ENCODE measurements around the gene ACTA2.

ACTA2 gene

DNA sequence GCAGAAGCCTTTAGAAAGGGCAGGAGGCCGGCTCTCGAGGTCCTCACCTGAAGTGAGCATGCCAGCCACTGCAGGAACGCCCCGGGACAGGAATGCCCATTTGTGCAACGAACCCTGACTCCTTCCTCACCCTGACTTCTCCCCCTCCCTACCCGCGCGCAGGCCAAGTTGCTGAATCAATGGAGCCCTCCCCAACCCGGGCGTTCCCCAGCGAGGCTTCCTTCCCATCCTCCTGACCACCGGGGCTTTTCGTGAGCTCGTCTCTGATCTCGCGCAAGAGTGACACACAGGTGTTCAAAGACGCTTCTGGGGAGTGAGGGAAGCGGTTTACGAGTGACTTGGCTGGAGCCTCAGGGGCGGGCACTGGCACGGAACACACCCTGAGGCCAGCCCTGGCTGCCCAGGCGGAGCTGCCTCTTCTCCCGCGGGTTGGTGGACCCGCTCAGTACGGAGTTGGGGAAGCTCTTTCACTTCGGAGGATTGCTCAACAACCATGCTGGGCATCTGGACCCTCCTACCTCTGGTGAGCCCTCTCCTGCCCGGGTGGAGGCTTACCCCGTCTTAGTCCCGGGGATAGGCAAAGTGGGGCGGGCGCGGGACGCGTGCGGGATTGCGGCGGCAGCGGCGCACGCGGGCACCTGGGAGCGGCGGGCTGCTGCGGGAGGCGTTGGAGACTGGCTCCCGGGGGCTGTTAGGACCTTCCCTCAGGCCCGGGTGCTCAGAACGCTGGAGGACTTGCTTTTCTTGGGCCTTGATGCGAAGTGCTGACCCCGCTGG is 38.0 kb upstream of the ACTA2 start, which contains the start of gene FAS:
FAS (plus strand) TSS at position 415 of the 777 bp plus-strand sequence; CDS start at position 494, 79 bp downstream.
- Histone ChIP-seq H3K27ac (ENCODE audit: low read depth, low read length) (peak within 1 kb of the TSS; percentile 9; the same call in 1 of the 2 replicates), H3K4me1 (ENCODE audit: control insufficient read depth, insufficient read depth, low read length) (peaks cover 9% of the 10 kb centered on the region), H3K27me3 (ENCODE audit: control insufficient read depth, insufficient read depth, low read length) (peaks cover 26% of the 10 kb centered on the region)

DNA sequence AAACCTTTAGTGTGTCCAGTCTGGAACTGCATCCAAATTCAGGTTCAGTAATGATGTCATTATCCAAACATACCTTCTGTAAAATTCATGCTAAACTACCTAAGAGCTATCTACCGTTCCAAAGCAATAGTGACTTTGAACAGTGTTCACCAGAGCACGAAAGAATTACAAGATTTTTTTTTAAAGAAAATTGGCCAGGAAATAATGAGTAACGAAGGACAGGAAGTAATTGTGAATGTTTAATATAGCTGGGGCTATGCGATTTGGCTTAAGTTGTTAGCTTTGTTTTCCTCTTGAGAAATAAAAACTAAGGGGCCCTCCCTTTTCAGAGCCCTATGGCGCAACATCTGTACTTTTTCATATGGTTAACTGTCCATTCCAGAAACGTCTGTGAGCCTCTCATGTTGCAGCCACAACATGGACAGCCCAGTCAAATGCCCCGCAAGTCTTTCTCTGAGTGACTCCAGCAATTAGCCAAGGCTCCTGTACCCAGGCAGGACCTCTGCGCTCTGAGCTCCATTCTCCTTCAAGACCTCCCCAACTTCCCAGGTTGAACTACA is 37.3 kb upstream of the ACTA2 start:
- peak overlapping the region; percentile 68 for H3K9ac ChIP-seq (ENCODE audit: low read length)
- no peak overlapping the region for H3K27ac ChIP-seq (ENCODE audit: low read depth, low read length)
- peak overlapping the region; percentile 76 for H3K4me3 ChIP-seq (ENCODE audit: low read depth, low read length)

More for the DNA sequence above, 38.0 kb upstream of the ACTA2 start, which contains the start of gene FAS:
- Histone ChIP-seq H3K4me3 (ENCODE audit: low read depth, low read length) (peak within 1 kb of the TSS; percentile 76), H3K9ac (ENCODE audit: low read length) (peak within 1 kb of the TSS; percentile 68), H3K9me3 (ENCODE audit: control insufficient read depth, insufficient read depth, low read depth, low read length) (no peaks in the 10 kb centered on the region), H3K36me3 (ENCODE audit: control insufficient read depth, insufficient read depth, low read length) (no peaks in the 10 kb centered on the region)

DNA sequence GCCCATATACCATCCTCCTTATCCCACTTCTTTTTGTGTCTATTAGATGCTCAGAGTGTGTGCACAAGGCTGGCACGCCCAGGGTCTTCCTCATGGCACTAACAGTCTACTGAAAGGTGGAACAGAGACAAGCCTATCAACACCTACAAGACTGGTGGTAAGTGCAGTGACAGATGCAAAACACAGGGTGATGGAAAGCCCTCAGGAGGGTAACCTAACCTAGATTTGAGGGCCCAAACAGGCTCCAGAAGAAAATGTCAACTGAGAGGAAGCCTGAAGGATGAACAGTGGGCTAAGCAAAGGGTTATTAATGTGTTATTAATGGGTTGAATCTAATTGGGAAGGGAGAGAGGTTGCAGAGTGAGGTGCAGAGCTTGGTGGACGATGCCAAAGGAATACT is 36.9 kb upstream of the ACTA2 start:
- H3K27ac ChIP-seq (ENCODE audit: low read depth, low read length): no peak overlapping the region
- H3K4me3 ChIP-seq (ENCODE audit: low read depth, low read length): no peak overlapping the region
- no peak overlapping the region for H3K9ac ChIP-seq (ENCODE audit: low read length)

More for the DNA sequence above, 37.3 kb upstream of the ACTA2 start:
- Histone ChIP-seq H3K4me1 (ENCODE audit: control insufficient read depth, insufficient read depth, low read length) (peaks cover 12% of the 10 kb centered on the region), H3K9me3 (ENCODE audit: control insufficient read depth, insufficient read depth, low read depth, low read length) (no peaks in the 10 kb centered on the region), H3K36me3 (ENCODE audit: control insufficient read depth, insufficient read depth, low read length) (no peaks in the 10 kb centered on the region), H3K27me3 (ENCODE audit: control insufficient read depth, insufficient read depth, low read length) (peaks cover 26% of the 10 kb centered on the region)

DNA sequence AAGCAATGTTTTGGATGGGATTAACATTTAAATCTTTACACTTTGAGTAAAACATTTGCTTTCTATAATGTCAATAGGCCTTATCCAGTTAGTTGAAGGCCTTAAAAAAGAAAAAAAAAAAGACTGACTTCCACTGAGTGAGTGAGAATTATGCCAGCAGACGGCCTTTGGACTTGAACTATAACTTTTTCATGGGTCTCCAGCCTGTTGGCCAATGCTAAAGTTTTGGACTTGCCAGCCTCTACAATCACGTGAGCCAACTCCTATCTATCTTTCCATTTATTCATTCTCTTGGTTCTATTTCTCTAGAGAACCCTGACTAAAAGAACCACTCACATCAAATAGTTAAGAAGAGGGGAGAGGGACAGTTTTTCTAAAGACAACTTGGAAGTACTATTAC is 35.3 kb upstream of the ACTA2 start:
- no peak overlapping the region for H3K9ac ChIP-seq (ENCODE audit: low read length)
- no peak overlapping the region for H3K4me3 ChIP-seq (ENCODE audit: low read depth, low read length)
- H3K27me3 ChIP-seq (ENCODE audit: control insufficient read depth, insufficient read depth, low read length): peaks cover 26% of the 10 kb centered on the region
- no peaks in the 10 kb centered on the region for H3K9me3 ChIP-seq (ENCODE audit: control insufficient read depth, insufficient read depth, low read depth, low read length)
- H3K4me1 ChIP-seq (ENCODE audit: control insufficient read depth, insufficient read depth, low read length): peaks cover 4% of the 10 kb centered on the region; the same call in 1 of the 2 replicates
- no peak overlapping the region for H3K27ac ChIP-seq (ENCODE audit: low read depth, low read length)
- no peaks in the 10 kb centered on the region for H3K36me3 ChIP-seq (ENCODE audit: control insufficient read depth, insufficient read depth, low read length)

More for the DNA sequence above, 36.9 kb upstream of the ACTA2 start:
- no peaks in the 10 kb centered on the region for H3K36me3 ChIP-seq (ENCODE audit: control insufficient read depth, insufficient read depth, low read length)
- H3K9me3 ChIP-seq (ENCODE audit: control insufficient read depth, insufficient read depth, low read depth, low read length): no peaks in the 10 kb centered on the region
- H3K4me1 ChIP-seq (ENCODE audit: control insufficient read depth, insufficient read depth, low read length): peaks cover 12% of the 10 kb centered on the region
- H3K27me3 ChIP-seq (ENCODE audit: control insufficient read depth, insufficient read depth, low read length): peaks cover 26% of the 10 kb centered on the region

DNA sequence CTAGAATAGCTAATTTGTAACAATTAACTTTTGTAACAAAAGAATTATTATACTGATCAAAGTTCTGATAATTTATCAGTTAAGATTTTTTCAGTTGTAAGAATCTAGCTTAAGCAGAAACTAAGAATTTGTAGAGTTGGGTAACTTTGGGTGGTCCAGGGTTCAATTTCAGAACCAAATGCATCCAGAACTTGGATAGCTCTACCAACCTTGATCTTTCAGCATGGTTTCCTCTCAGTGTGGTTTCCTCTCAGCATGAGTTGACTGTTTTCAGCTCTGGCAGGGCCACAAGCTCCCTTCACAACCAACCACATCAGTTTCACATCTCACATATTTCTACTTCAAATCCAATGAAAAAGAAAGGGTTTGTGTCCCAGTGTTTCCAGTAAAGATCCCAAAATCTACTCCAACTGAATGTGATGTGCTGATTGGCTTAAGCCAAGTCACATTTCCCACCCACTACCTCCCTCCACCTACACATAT is 34.7 kb upstream of the ACTA2 start:
- H3K27me3 ChIP-seq (ENCODE audit: control insufficient read depth, insufficient read depth, low read length): peaks cover 26% of the 10 kb centered on the region
- no peak overlapping the region for H3K9ac ChIP-seq (ENCODE audit: low read length)
- no peak overlapping the region for H3K27ac ChIP-seq (ENCODE audit: low read depth, low read length)
- H3K36me3 ChIP-seq (ENCODE audit: control insufficient read depth, insufficient read depth, low read length): no peaks in the 10 kb centered on the region
- no peaks in the 10 kb centered on the region for H3K9me3 ChIP-seq (ENCODE audit: control insufficient read depth, insufficient read depth, low read depth, low read length)
- H3K4me1 ChIP-seq (ENCODE audit: control insufficient read depth, insufficient read depth, low read length): peaks cover 4% of the 10 kb centered on the region; the same call in 1 of the 2 replicates
- H3K4me3 ChIP-seq (ENCODE audit: low read depth, low read length): no peak overlapping the region

DNA sequence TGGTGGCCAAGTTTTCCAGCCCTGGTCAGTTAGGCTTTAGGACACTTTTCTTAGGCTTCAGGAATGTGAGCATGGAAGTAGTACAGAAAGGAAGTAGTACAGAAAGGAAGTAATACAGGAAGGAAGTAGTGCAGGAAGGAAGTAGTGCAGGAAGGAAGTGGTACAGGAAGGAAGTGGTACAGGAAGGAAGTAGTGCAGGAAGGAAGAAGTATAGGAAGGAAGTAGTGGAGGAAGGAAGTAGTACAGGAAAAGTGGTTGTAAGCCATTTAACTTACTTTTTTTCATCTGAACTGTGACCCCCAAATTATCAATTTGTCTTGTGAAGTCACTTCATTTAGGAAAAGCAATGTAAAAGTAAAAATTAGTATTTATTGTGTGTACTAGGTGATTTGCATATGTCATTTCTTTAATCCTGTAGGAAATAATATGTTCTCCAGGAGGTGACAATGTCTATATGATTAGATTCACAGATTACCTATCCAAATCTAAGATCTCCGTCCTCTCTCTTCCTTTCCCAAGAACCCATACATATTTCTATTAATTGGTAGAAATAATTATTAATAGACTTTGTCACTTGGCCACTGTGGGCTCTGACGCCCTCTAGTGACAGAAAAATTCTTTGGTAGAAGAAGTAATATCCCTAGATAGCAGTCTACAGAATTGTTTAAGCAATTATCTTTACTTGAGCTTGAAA is 34.1 kb upstream of the ACTA2 start:
- H3K27me3 ChIP-seq (ENCODE audit: control insufficient read depth, insufficient read depth, low read length): peaks cover 23% of the 10 kb centered on the region
- H3K4me1 ChIP-seq (ENCODE audit: control insufficient read depth, insufficient read depth, low read length): peaks cover 4% of the 10 kb centered on the region; the same call in 1 of the 2 replicates
- H3K27ac ChIP-seq (ENCODE audit: low read depth, low read length): no peak overlapping the region
- no peaks in the 10 kb centered on the region for H3K36me3 ChIP-seq (ENCODE audit: control insufficient read depth, insufficient read depth, low read length)
- H3K4me3 ChIP-seq (ENCODE audit: low read depth, low read length): no peak overlapping the region
- H3K9ac ChIP-seq (ENCODE audit: low read length): no peak overlapping the region
- no peaks in the 10 kb centered on the region for H3K9me3 ChIP-seq (ENCODE audit: control insufficient read depth, insufficient read depth, low read depth, low read length)

DNA sequence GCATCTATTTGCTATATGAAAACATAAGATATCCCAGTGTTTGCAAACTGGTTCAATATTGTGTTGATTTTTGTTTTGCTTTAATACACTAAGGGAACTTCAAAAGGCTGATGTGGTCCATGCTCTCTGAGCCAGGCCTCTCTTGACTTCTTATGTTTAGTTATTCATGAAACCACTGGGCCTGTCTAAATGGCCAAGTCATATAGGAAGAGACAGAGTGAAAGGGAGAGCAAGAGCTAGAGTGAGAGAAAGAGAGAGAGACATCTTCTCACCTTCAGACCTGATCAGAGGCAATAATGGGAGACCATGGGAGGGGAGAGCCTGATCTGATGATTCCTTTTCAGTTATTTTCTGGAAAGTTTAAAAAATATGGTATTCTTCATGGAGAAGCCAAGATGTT is 32.0 kb upstream of the ACTA2 start:
- peaks cover 5% of the 10 kb centered on the region for H3K27me3 ChIP-seq (ENCODE audit: control insufficient read depth, insufficient read depth, low read length)
- H3K36me3 ChIP-seq (ENCODE audit: control insufficient read depth, insufficient read depth, low read length): no peaks in the 10 kb centered on the region
- no peak overlapping the region for H3K9ac ChIP-seq (ENCODE audit: low read length)
- H3K4me3 ChIP-seq (ENCODE audit: low read depth, low read length): no peak overlapping the region
- peaks cover 6% of the 10 kb centered on the region; the same call in 1 of the 2 replicates for H3K4me1 ChIP-seq (ENCODE audit: control insufficient read depth, insufficient read depth, low read length)
- no peak overlapping the region for H3K27ac ChIP-seq (ENCODE audit: low read depth, low read length)
- H3K9me3 ChIP-seq (ENCODE audit: control insufficient read depth, insufficient read depth, low read depth, low read length): no peaks in the 10 kb centered on the region

DNA sequence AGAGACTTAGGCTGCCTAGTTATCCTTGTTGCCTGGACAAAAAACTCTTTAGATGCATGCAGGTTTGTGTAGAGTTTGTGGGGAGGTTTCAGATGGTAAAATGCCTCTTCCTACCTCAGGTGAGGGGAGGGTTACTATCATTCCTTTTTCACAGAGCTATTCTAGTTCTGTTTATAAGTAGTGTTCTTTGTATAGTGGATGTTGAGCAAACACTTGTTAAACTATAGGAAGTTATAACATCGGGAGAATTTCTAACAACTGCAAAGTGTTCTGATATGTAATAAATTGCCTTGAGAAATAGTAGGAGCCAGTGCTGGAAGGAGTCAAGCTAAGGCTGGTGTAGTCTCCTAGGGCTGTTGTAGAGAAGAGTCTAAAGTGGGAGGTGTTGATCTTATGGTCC is 31.4 kb upstream of the ACTA2 start:
- Histone ChIP-seq H3K9me3 (ENCODE audit: control insufficient read depth, insufficient read depth, low read depth, low read length) (no peaks in the 10 kb centered on the region), H3K4me1 (ENCODE audit: control insufficient read depth, insufficient read depth, low read length) (peaks cover 10% of the 10 kb centered on the region; the same call in 1 of the 2 replicates), H3K27me3 (ENCODE audit: control insufficient read depth, insufficient read depth, low read length) (no peaks in the 10 kb centered on the region), H3K9ac (ENCODE audit: low read length) (no peak overlapping the region), H3K4me3 (ENCODE audit: low read depth, low read length) (no peak overlapping the region), H3K27ac (ENCODE audit: low read depth, low read length) (no peak overlapping the region), H3K36me3 (ENCODE audit: control insufficient read depth, insufficient read depth, low read length) (no peaks in the 10 kb centered on the region)

DNA sequence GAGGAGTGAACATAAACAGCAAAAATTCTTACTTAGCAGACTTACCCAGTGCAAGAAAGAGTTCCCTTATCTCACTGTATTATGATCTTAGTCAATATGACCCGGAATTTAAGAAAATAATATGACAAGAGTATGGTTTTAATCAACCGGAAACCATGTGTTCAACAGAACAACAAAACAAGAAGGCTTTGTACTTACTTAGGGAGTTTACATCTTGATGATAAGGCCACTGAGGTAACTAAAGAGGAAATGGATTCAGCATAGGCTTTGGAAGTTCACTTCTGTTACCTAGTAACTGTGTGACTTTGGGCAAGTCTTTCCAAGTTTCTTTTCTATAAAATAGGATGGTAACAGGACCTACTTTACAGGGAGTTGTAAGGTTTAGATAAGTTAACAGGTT is 30.6 kb upstream of the ACTA2 start:
- Histone ChIP-seq H3K36me3 (ENCODE audit: control insufficient read depth, insufficient read depth, low read length) (no peaks in the 10 kb centered on the region), H3K27me3 (ENCODE audit: control insufficient read depth, insufficient read depth, low read length) (no peaks in the 10 kb centered on the region), H3K4me3 (ENCODE audit: low read depth, low read length) (no peak overlapping the region), H3K9ac (ENCODE audit: low read length) (no peak overlapping the region), H3K27ac (ENCODE audit: low read depth, low read length) (no peak overlapping the region), H3K9me3 (ENCODE audit: control insufficient read depth, insufficient read depth, low read depth, low read length) (no peaks in the 10 kb centered on the region), H3K4me1 (ENCODE audit: control insufficient read depth, insufficient read depth, low read length) (peaks cover 10% of the 10 kb centered on the region; the same call in 1 of the 2 replicates)

DNA sequence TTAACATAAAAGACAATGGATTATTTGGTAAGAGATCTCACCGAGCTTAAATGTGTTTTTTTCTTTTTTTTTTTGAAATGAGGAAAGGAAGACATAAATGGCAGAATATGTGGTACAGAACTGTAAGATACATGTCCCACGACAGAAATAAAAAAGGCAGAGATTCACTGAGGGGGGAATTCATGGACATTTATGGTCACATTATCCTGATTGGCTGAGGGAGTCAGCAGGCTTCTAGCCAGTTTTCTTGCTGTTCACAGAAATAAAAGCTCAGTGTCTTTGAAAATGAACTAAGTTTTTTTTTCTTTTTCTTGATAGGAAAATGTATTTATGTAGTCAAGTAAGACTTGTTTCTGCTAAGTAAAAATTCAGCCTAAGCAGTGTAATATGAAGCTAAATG is 29.8 kb upstream of the ACTA2 start:
- H3K4me1 ChIP-seq (ENCODE audit: control insufficient read depth, insufficient read depth, low read length): peaks cover 10% of the 10 kb centered on the region; the same call in 1 of the 2 replicates
- H3K4me3 ChIP-seq (ENCODE audit: low read depth, low read length): no peak overlapping the region

More for the DNA sequence above, 29.8 kb upstream of the ACTA2 start:
- H3K36me3 ChIP-seq (ENCODE audit: control insufficient read depth, insufficient read depth, low read length): no peaks in the 10 kb centered on the region
- H3K9me3 ChIP-seq (ENCODE audit: control insufficient read depth, insufficient read depth, low read depth, low read length): no peaks in the 10 kb centered on the region
- H3K9ac ChIP-seq (ENCODE audit: low read length): no peak overlapping the region
- no peaks in the 10 kb centered on the region for H3K27me3 ChIP-seq (ENCODE audit: control insufficient read depth, insufficient read depth, low read length)
- H3K27ac ChIP-seq (ENCODE audit: low read depth, low read length): no peak overlapping the region
